ENCODE results near the gene SLC13A4. TPM values are rescaled to one million over a fixed set of nuclear protein-coding genes. Genes with fewer than 3 reads are reported as not detected.

Gene SLC13A4
- total RNA-seq, 1 donor from 2014 or later = not detected

GRCh38 chr7:135747366-135747765 is 19.4 kb upstream of the SLC13A4 start:
- no peak overlapping the region for H3K4me3 Mint-ChIP-seq (ENCODE audit: unreplicated experiment)
- no peak for DNase-seq (ENCODE audit: low spot score)

GRCh38 chr7:135745703-135746312 is 17.8 kb upstream of the SLC13A4 start:
- Mint-ChIP-seq H3K4me1 (ENCODE audit: low read depth) (peaks cover 38% of the 10 kb centered on the region), H3K4me3 (ENCODE audit: unreplicated experiment) (no peak overlapping the region), H3K9me3 (ENCODE audit: low read depth) (no peaks in the 10 kb centered on the region), H3K27ac (ENCODE audit: unreplicated experiment) (peak overlapping the region; percentile 87), H3K27me3 (ENCODE audit: low read depth) (no peaks in the 10 kb centered on the region), H3K36me3 (ENCODE audit: low read depth) (no peaks in the 10 kb centered on the region)
- no peak for TF ChIP-seq CTCF (IDR thresholded peaks at IDR 0.05)
- DNase-seq (ENCODE audit: low spot score) = no peak

More at GRCh38 chr7:135747366-135747765, 19.4 kb upstream of the SLC13A4 start:
- H3K9me3 Mint-ChIP-seq (ENCODE audit: low read depth) = no peaks in the 10 kb centered on the region
- TF ChIP-seq CTCF (IDR thresholded peaks at IDR 0.05) = no peak
- H3K27ac Mint-ChIP-seq (ENCODE audit: unreplicated experiment) = no peak overlapping the region
- H3K4me1 Mint-ChIP-seq (ENCODE audit: low read depth) = peaks cover 38% of the 10 kb centered on the region
- H3K36me3 Mint-ChIP-seq (ENCODE audit: low read depth) = no peaks in the 10 kb centered on the region
- H3K27me3 Mint-ChIP-seq (ENCODE audit: low read depth) = no peaks in the 10 kb centered on the region

GRCh38 chr7:135744938-135745702 is 17.1 kb upstream of the SLC13A4 start:
- DNase-seq (ENCODE audit: low spot score) = no peak
- H3K9me3 Mint-ChIP-seq (ENCODE audit: low read depth) = no peaks in the 10 kb centered on the region
- no peak overlapping the region for H3K4me3 Mint-ChIP-seq (ENCODE audit: unreplicated experiment)
- no peaks in the 10 kb centered on the region for H3K36me3 Mint-ChIP-seq (ENCODE audit: low read depth)
- H3K27ac Mint-ChIP-seq (ENCODE audit: unreplicated experiment) = peak overlapping the region; percentile 87
- no peak for TF ChIP-seq CTCF (IDR thresholded peaks at IDR 0.05)
- no peaks in the 10 kb centered on the region for H3K27me3 Mint-ChIP-seq (ENCODE audit: low read depth)
- peaks cover 38% of the 10 kb centered on the region for H3K4me1 Mint-ChIP-seq (ENCODE audit: low read depth)

GRCh38 chr7:135743907-135744731 is 16.1 kb upstream of the SLC13A4 start:
- H3K36me3 Mint-ChIP-seq (ENCODE audit: low read depth) = no peaks in the 10 kb centered on the region
- no peak for TF ChIP-seq CTCF (IDR thresholded peaks at IDR 0.05)
- H3K27ac Mint-ChIP-seq (ENCODE audit: unreplicated experiment) = peak overlapping the region; percentile 80
- no peak for DNase-seq (ENCODE audit: low spot score)
- no peaks in the 10 kb centered on the region for H3K27me3 Mint-ChIP-seq (ENCODE audit: low read depth)
- H3K9me3 Mint-ChIP-seq (ENCODE audit: low read depth) = no peaks in the 10 kb centered on the region
- H3K4me3 Mint-ChIP-seq (ENCODE audit: unreplicated experiment) = no peak overlapping the region
- H3K4me1 Mint-ChIP-seq (ENCODE audit: low read depth) = peaks cover 37% of the 10 kb centered on the region

- Mint-ChIP-seq H3K9me3 (ENCODE audit: low read depth) (no peaks in the 10 kb centered on the region), H3K36me3 (ENCODE audit: low read depth) (no peaks in the 10 kb centered on the region), H3K27me3 (ENCODE audit: low read depth) (no peaks in the 10 kb centered on the region), H3K4me3 (ENCODE audit: unreplicated experiment) (no peak overlapping the region), H3K27ac (ENCODE audit: unreplicated experiment) (no peak overlapping the region), H3K4me1 (ENCODE audit: low read depth) (peaks cover 28% of the 10 kb centered on the region)
- no peak for DNase-seq (ENCODE audit: low spot score)
- TF ChIP-seq CTCF (IDR thresholded peaks at IDR 0.05) = no peak
Observed at GRCh38 chr7:135742371-135742770, 14.4 kb upstream of the SLC13A4 start.

Measured in chondrocyte (in vitro differentiated cells).